Hepatocyte (in vitro differentiated cells): Measurements from ENCODE around the gene FMNL2. TPM values are rescaled to one million over a fixed set of nuclear protein-coding genes. Genes with fewer than 3 reads are reported as not detected.
A peak's percentile ranks its signal among the peaks of the same experiment; 100 is the strongest.
"Not testable (repeated sequence)": the region's sequence is repeated elsewhere in the genome, so short reads cannot be mapped to it uniquely, and the experiment has no call there.

Experiments used
- DNase-seq: peaks from one replicate; pipeline ENCODE4 v3.0.0-alpha.2; 2016; ENCODE audit warnings: low spot score
- H2AFZ ChIP-seq: fragments of 200-600 bp; sonication (generic); 2 replicates; pipeline ENCODE4 v1.6.0; 2016; ENCODE audit warnings: antibody characterized with exemption, mild to moderate bottlenecking
- H3K27ac ChIP-seq: fragments of 200-600 bp; sonication (generic); 2 replicates; pipeline ENCODE4 v1.5.1; 2016; ENCODE audit warnings: mild to moderate bottlenecking
- H3K27me3 ChIP-seq: fragments of 200-600 bp; sonication (generic); 2 replicates; pipeline ENCODE4 v1.6.1; 2016
- H3K36me3 ChIP-seq: fragments of 200-600 bp; sonication (generic); replicated peaks from 2 replicates; pipeline ENCODE4 v1.5.1; 2016; ENCODE audit warnings: low read depth; ENCODE audit not compliant: insufficient read depth
- H3K4me1 ChIP-seq: fragments of 200-600 bp; sonication (generic); 2 replicates; pipeline ENCODE4 v1.5.1; 2016; ENCODE audit warnings: mild to moderate bottlenecking, moderate library complexity; ENCODE audit not compliant: insufficient read depth
- H3K4me2 ChIP-seq: fragments of 200-600 bp; sonication (generic); 2 replicates; pipeline ENCODE4 v1.6.0; 2016
- H3K4me3 ChIP-seq: fragments of 200-600 bp; sonication (generic); 2 replicates; pipeline ENCODE4 v1.5.1; 2016; ENCODE audit warnings: mild to moderate bottlenecking
- H3K79me2 ChIP-seq: fragments of 200-600 bp; sonication (generic); 2 replicates; pipeline ENCODE4 v1.6.0; 2017; ENCODE audit warnings: mild to moderate bottlenecking
- H3K9me2 ChIP-seq: fragments of 200-600 bp; sonication (generic); replicated peaks from 2 replicates; pipeline ENCODE4 v1.6.0; 2017; ENCODE audit warnings: mild to moderate bottlenecking; ENCODE audit not compliant: insufficient read depth
- H3K9me3 ChIP-seq: fragments of 200-600 bp; sonication (generic); 2 replicates; pipeline ENCODE4 v1.5.1; 2016; ENCODE audit warnings: low read depth, mild to moderate bottlenecking
- H4K20me1 ChIP-seq: fragments of 200-600 bp; sonication (generic); 2 replicates; pipeline ENCODE4 v1.6.0; 2016; ENCODE audit warnings: mild to moderate bottlenecking; ENCODE audit not compliant: insufficient read depth, poor library complexity, severe bottlenecking
- CTCF ChIP-seq: fragments of 200-600 bp; sonication (generic); IDR thresholded peaks from 2 replicates; pipeline ENCODE4 v1.5.1; 2016; ENCODE audit warnings: antibody characterized with exemption, mild to moderate bottlenecking; ENCODE audit not compliant: poor library complexity
- EZH2 ChIP-seq: fragments of 200-600 bp; sonication (generic); IDR thresholded peaks from 2 replicates; pipeline ENCODE4 v1.6.1; 2016; ENCODE audit warnings: antibody characterized with exemption, mild to moderate bottlenecking, borderline replicate concordance
- EZH2phosphoT487 ChIP-seq: fragments of 200-600 bp; sonication (generic); IDR thresholded peaks from one replicate; pipeline ENCODE4 v1.6.1; 2018; ENCODE audit warnings: antibody characterized with exemption, mild to moderate bottlenecking, low read depth, moderate library complexity; ENCODE audit not compliant: unreplicated experiment, severe bottlenecking
- WGBS: methylation state at CpG from one replicate; pipeline ENCODE4 v1.1.6; 2016; ENCODE audit warnings: low lambda C conversion rate; ENCODE audit errors: missing lambda C conversion rate; 5-methylcytosine and 5-hydroxymethylcytosine counted together
- polyA plus RNA-seq: library from polyadenylated mRNA; unstranded; fragments of >200 nt; fragmentation: Nextera tagmentation; extraction: Ambion mirVana; gene quantifications from 2 replicates; pipeline ENCODE4 v1.2.1, GENCODE V29; 2016
- total RNA-seq: library from RNA; depleted of rRNA; stranded (reverse); fragments of >200 nt; gene quantifications from 2 replicates; pipeline ENCODE4 v1.2.3, GENCODE V29; 2014

Gene FMNL2
- total and polyA plus RNA-seq, 2 experiments from 2014 or later: 11.7 to 53.6 TPM

- DNase-seq: no peak
- H3K79me2 ChIP-seq: peaks cover 86% of the 10 kb centered on the region
- H3K9me3 ChIP-seq: no peaks in the 10 kb centered on the region
- no peak overlapping the region for H2AFZ ChIP-seq
- no peak overlapping the region for H3K4me3 ChIP-seq
- TF ChIP-seq EZH2phosphoT487 (no peak), EZH2 (no peak)
- H3K36me3 ChIP-seq: no peaks in the 10 kb centered on the region
- peaks cover 74% of the 10 kb centered on the region for H3K4me1 ChIP-seq
- WGBS: 50% methylated on average over 12 of the region's 12 CpGs
- H3K4me2 ChIP-seq: peak overlapping the region; percentile 52
- no peaks in the 10 kb centered on the region for H3K9me2 ChIP-seq
- no peaks in the 10 kb centered on the region for H4K20me1 ChIP-seq
- no peaks in the 10 kb centered on the region for H3K27me3 ChIP-seq
- peak overlapping the region; percentile 20 for H3K27ac ChIP-seq
Measured at GRCh38 chr2:152470861-152471854, 136.2 kb downstream of the FMNL2 start.

- 67% methylated on average over 1 of the region's 1 CpG for WGBS
- DNase-seq: no peak
- no peaks in the 10 kb centered on the region for H3K9me3 ChIP-seq
- no peaks in the 10 kb centered on the region for H3K27me3 ChIP-seq
- peaks cover 95% of the 10 kb centered on the region for H3K79me2 ChIP-seq
- TF ChIP-seq EZH2phosphoT487 (no peak), CTCF (no peak)
- peak overlapping the region; percentile 20 for H3K27ac ChIP-seq
- no peaks in the 10 kb centered on the region for H4K20me1 ChIP-seq
- H2AFZ ChIP-seq: no peak overlapping the region
- H3K36me3 ChIP-seq: no peaks in the 10 kb centered on the region
- H3K4me2 ChIP-seq: no peak overlapping the region
- H3K9me2 ChIP-seq: no peaks in the 10 kb centered on the region
- peaks cover 62% of the 10 kb centered on the region for H3K4me1 ChIP-seq
- H3K4me3 ChIP-seq: no peak overlapping the region
Measured at GRCh38 chr2:152472481-152472887, 137.5 kb downstream of the FMNL2 start.

GRCh38 chr2:152473151-152473857 lies 138.3 kb downstream of the FMNL2 start:
- Histone ChIP-seq H3K27ac (peak overlapping the region; percentile 20), H3K36me3 (no peaks in the 10 kb centered on the region), H3K4me2 (no peak overlapping the region), H2AFZ (no peak overlapping the region), H3K4me1 (peaks cover 54% of the 10 kb centered on the region), H3K79me2 (peaks cover 95% of the 10 kb centered on the region), H3K9me3 (no peaks in the 10 kb centered on the region), H3K27me3 (no peaks in the 10 kb centered on the region), H3K9me2 (no peaks in the 10 kb centered on the region), H4K20me1 (no peaks in the 10 kb centered on the region), H3K4me3 (no peak overlapping the region)
- 87% methylated on average over 1 of the region's 1 CpG for WGBS
- no peak for TF ChIP-seq EZH2
- no peak for TF ChIP-seq EZH2phosphoT487
- no peak for TF ChIP-seq CTCF
- no peak for DNase-seq

- not testable (repeated sequence) for H3K27me3 ChIP-seq, DNase-seq, H3K27ac ChIP-seq, H3K36me3 ChIP-seq, H3K4me2 ChIP-seq, H2AFZ ChIP-seq, H3K9me3 ChIP-seq, H4K20me1 ChIP-seq, H3K9me2 ChIP-seq, H3K4me3 ChIP-seq
- Histone ChIP-seq H3K4me1 (peaks cover 42% of the 10 kb centered on the region), H3K79me2 (peaks cover 93% of the 10 kb centered on the region)
- WGBS: 81% methylated on average over 5 of the region's 5 CpGs
Measured at GRCh38 chr2:152474523-152474922, 139.5 kb downstream of the FMNL2 start.
